HG03108 (cell line): ENCODE measurements around the gene CTXND1.
"Not testable (repeated sequence)": the region's sequence is repeated elsewhere in the genome, so short reads cannot be mapped to it uniquely, and the experiment has no call there.

Experiments
- ATAC-seq: cut with Tn5 transposase; IDR thresholded peaks from one replicate; pipeline ENCODE4 v1.9.1; 2021; ENCODE audit warnings: moderate library complexity; ENCODE audit not compliant: unreplicated experiment

Gene CTXND1

DNA sequence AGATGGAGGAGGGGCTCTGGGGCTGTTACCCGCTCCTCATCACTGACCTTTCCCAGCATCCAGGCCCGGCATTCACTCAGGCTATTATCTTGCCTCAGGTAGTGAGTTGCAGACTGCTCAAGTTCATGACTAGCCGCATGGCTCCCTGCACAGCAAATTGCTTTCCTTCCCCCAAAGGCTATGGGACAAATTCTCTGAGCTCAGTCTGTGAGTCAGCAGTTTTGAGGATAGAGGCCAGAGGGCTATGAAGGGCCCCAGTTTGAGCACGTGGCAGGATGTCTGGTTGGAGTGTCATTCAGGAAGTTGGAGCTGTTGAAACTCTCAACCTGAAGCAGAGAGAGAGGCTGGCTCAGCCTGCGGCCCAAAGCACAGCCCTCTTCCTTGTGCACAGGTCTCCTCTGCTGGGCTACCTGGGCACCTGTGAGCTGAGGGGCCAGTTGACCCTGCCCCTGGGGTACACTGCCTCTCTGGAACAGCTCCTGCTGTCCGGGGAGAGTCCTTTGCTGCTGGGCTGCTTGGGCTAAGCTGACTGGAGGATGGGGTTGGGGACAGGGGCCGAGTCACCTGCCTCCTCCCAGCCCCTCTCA, 91.3 kb downstream of the CTXND1 start:
- peak; percentile 76 for ATAC-seq

DNA sequence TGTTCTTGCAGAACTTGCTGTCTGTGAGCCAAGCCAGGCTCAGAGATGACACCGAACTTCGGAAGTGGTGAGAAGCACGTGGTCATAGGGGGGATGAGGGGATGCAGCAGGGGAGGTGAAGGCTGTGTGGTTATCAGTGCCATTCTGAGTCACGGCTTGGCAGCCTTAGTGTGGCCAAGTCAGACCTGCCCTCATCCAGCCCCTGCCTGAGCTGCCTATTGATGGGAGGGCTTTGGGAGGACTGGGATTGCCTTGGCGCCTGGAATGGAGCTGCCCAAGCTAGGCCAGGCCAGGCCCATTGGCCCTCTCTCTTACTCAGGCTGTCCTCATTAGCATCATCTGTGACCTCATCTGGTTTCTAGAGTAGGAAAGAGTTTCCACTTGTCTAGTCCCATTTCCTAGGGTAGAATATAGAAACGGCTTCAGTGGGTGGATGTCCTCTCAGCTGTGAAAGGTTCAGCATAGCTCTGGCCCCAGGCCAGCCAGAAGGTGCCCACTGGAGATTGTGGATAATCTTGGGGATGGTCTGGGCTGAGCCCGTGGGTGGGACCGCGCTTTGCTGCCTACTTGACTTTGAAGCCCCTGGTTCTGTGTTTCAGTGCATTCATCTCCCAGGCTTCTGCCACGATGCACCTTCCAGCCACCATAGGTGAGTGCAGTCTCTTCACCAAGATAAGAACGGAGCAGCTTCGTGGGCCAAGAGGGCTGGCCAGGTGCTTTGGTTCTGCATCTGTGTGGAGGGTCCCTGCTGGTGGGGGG, 92.0 kb downstream of the CTXND1 start:
- no peak for ATAC-seq

- ATAC-seq, result no peak
Measured at GRCh38 chr15:80159301-80159700, 92.7 kb downstream of the CTXND1 start.

- no peak for ATAC-seq
Measured at GRCh38 chr15:80157215-80157614, 94.8 kb downstream of the CTXND1 start.

GRCh38 chr15:80156176-80156720, 95.8 kb downstream of the CTXND1 start:
- no peak for ATAC-seq

GRCh38 chr15:80155378-80156175, 96.4 kb downstream of the CTXND1 start:
- ATAC-seq, result not testable (repeated sequence)

DNA sequence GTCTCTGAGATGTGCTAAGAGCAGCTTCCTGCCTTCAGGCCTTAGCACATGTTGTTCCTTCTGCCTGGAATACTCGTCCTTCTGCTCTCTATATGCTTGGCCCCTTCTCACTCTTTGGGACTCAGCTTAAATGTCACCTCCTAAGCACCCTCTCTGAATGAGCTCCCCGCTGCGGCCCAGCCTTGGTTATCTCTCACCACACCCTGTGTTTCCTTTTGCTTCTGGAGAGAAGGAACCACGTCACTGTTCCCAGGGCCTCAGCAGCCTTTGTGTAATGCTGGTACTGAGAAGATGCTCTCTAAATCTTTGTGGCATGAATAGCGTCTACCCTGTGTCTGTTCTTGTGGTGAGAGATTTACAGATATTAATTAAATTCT, 97.0 kb downstream of the CTXND1 start:
- ATAC-seq, result no peak

DNA sequence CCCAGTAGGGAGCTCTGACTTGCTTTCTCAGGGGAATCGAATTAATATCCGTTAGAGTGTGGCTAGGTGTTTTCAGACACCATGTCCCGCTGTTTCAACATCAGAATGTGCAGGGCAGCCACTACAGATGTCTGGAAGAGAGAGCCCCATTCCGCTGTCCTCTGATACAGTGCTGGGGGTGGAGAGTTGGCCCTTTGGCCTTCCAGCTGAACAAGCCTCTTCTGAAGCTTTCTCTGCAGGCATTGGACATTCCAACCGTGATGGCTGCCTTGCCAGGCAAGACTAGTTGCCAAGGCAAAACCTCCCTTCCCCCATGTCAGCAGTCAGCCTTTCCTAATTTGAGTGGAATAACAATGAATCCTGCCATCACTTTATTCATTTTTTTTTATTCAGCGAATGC, 97.7 kb downstream of the CTXND1 start:
- ATAC-seq, result no peak

- no peak for ATAC-seq
Measured at GRCh38 chr15:80153900-80154299, 98.1 kb downstream of the CTXND1 start.

DNA sequence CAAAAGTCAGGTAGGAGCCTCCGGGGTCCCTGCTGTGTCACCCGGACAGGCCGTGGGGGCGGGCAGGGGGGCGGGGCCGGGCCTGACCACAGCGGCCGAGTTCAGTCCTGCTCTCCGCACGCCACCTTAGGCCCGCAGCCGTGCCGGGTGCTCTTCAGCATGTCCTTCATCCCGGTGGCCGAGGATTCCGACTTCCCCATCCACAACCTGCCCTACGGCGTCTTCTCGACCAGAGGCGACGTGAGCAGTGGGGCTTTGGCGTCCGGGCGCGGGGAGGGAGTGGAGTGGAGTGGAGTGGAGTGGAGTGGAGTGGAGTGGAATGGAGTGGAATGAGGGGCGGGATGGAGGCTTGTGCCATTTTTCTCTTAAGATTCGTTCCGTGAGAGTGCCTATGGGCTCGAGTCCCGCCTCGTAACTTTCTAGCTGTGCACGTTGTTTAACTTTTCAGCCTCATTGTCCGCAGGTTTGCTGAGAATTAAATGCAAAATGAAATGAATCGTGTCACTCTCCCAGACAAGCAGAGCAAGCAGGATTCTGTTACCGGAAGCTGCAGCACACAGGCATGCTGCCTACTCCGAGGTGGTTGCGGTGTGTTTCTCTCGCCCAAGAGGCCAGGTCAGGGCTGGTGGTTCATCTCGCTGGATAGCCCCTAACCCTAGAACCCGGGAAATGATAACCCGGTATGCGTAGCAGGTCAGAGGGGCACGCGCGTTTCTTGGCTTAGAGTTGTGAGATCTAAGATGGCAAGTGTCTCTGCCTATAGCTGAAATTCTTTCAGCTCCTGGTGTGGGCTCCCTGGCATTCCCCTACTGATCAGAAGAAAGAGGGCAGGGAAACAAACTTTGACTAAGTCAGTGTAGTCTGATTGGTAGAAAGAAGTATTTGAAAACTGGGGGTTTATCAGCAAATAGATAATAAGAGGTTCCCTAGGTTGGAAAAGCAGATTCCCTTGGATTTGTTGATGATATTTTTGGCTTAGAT, 98.8 kb downstream of the CTXND1 start, which contains the start of gene FAH:
TSS of gene FAH (plus strand) at position 104 of the 981 bp plus-strand sequence. CDS start at position 160, 56 bp downstream.
- peak; percentile 29 for ATAC-seq

DNA sequence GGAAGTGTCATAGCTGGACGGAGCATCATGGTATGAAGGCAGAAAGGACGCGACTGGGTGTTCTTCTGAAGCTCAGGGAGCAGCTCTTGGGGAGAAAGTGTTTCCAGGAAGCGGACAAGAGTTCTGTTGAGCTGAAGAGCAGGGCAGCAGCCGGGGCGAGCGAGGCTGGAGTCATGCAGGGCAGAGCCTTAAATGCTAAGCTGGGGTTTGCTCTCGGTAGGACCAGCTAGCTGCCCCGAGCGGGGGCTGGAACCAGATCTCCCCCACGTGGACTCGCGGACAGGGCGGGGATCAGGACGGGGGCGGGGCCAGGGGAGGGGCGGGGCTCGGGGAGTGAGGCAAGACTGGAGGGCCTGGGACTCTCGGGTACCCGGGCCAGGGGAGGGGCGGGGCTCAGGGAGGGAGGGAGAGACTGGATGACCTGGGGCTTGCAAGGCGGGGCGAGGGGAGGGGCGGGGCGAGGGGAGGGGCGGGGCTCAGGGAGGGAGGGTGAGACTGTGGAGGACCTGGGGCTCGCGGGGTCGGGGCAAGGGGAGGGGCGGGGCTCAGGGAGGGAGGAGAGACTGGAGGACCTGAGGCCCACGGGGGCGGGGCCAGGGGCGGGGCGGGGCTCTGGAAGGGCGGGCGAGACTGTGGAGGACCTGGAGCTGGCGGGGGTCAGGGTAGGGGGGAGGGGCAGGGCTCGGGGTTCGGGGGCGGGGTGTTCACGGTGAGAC, 99.7 kb downstream of the CTXND1 start:
- peak; percentile 54 for ATAC-seq

DNA sequence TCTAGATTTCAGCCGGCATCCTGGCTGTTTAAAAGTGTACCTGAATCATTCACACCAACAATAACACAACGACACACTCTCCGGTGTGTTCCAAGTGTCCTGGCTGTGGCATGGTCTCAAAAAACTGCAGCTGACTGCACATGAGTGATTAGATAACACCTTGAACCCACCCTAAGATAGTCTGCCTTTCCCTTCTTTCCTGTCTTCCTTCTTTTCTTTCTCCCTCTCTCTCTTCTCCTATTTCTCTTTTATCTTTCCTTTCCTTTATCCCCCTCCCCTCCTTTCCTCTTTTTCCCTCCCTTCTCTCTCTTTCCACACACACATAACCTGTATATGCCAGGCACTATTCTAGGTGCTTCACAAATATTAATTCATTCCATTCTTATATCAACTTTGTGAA, 100.4 kb downstream of the CTXND1 start:
- ATAC-seq, result no peak

DNA sequence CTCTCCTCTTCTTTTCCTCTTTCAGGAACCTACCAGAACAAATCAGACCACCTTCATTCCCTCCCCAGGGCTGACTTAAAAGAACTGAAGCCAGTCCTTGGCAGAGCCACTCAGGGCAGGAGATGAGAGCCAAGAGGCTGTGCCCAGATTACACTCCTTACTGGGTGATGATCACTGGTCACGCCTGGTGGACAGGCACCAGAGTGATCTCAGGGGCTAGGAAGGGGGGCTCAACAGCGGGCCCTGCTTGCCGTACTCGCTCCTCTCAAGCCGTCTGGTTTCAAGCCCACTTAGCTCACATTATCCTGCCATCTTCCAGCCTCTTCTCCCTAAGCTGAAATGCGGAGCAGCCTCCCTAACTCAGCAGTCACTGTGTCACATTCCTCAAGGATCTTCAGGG, 100.9 kb downstream of the CTXND1 start:
- no peak for ATAC-seq
